ENCODE measurements around the gene TOM1L2.

DNA sequence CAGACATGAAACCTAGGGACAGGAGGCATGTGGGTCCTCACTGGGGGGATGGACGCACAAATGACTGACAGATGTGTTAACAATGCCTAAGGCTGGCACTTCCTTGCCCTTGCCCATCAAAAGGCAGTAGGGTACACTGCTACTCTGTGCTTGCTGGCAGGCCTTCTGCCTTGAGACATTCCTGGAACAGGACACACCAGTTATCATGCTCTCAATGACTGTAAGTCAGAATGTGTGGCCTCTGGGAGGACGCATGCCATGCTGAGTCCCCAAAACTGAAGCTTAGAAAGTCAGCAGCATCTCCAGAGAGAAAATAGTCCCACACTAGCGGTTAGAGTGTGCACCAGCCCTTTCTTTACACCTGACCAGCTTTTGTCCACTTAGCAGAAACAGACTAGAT is 119.3 kb downstream of the TOM1L2 start:
- TF ChIP-seq, protein P1, sequence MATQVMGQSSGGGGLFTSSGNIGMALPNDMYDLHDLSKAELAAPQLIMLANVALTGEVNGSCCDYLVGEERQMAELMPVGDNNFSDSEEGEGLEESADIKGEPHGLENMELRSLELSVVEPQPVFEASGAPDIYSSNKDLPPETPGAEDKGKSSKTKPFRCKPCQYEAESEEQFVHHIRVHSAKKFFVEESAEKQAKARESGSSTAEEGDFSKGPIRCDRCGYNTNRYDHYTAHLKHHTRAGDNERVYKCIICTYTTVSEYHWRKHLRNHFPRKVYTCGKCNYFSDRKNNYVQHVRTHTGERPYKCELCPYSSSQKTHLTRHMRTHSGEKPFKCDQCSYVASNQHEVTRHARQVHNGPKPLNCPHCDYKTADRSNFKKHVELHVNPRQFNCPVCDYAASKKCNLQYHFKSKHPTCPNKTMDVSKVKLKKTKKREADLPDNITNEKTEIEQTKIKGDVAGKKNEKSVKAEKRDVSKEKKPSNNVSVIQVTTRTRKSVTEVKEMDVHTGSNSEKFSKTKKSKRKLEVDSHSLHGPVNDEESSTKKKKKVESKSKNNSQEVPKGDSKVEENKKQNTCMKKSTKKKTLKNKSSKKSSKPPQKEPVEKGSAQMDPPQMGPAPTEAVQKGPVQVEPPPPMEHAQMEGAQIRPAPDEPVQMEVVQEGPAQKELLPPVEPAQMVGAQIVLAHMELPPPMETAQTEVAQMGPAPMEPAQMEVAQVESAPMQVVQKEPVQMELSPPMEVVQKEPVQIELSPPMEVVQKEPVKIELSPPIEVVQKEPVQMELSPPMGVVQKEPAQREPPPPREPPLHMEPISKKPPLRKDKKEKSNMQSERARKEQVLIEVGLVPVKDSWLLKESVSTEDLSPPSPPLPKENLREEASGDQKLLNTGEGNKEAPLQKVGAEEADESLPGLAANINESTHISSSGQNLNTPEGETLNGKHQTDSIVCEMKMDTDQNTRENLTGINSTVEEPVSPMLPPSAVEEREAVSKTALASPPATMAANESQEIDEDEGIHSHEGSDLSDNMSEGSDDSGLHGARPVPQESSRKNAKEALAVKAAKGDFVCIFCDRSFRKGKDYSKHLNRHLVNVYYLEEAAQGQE (IDR thresholded peaks at IDR 0.05; ENCODE audit: insufficient read depth in 1 of 2, low read depth in 2 of 2, low read length in 1 of 2), result no peak
- TF ChIP-seq POLR2AphosphoS5 (IDR thresholded peaks at IDR 0.05; ENCODE audit: low read depth, low read length) (no peak), CTCF (IDR thresholded peaks at IDR 0.05) (no peak)

All from Panc1 (cell line).